ENCODE data around the gene LDLRAD1.

Gene LDLRAD1

GRCh38 chr1:54003249-54003646, 14.7 kb downstream of the LDLRAD1 start:
- no peaks in the 10 kb centered on the region for H4K20me1 ChIP-seq (ENCODE audit: insufficient read depth, low read length)
- H3K9me3 ChIP-seq (ENCODE audit: insufficient read depth, low read length, severe bottlenecking) = no peaks in the 10 kb centered on the region
- no peaks in the 10 kb centered on the region for H3K79me2 ChIP-seq (ENCODE audit: insufficient read depth, low read length)
- H3K9ac ChIP-seq (ENCODE audit: low read depth, low read length) = no peak overlapping the region
- H2AFZ ChIP-seq (ENCODE audit: low read depth, low read length) = no peak overlapping the region
- H3K27ac ChIP-seq (ENCODE audit: low read length) = no peak overlapping the region
- H3K27me3 ChIP-seq (ENCODE audit: insufficient read depth, low read length, poor library complexity) = no peaks in the 10 kb centered on the region
- H3K4me2 ChIP-seq (ENCODE audit: insufficient read depth, low read length) = no peak overlapping the region
- ATAC-seq (ENCODE audit: insufficient read depth, low read depth) = no peak
- H3K4me3 ChIP-seq (ENCODE audit: low read depth in 1 of 2, low read length in 2 of 2) = no peak overlapping the region
- DNase-seq = peak; percentile 6
- H3K36me3 ChIP-seq (ENCODE audit: insufficient read depth, low read length) = no peaks in the 10 kb centered on the region
- TF ChIP-seq, protein P1, sequence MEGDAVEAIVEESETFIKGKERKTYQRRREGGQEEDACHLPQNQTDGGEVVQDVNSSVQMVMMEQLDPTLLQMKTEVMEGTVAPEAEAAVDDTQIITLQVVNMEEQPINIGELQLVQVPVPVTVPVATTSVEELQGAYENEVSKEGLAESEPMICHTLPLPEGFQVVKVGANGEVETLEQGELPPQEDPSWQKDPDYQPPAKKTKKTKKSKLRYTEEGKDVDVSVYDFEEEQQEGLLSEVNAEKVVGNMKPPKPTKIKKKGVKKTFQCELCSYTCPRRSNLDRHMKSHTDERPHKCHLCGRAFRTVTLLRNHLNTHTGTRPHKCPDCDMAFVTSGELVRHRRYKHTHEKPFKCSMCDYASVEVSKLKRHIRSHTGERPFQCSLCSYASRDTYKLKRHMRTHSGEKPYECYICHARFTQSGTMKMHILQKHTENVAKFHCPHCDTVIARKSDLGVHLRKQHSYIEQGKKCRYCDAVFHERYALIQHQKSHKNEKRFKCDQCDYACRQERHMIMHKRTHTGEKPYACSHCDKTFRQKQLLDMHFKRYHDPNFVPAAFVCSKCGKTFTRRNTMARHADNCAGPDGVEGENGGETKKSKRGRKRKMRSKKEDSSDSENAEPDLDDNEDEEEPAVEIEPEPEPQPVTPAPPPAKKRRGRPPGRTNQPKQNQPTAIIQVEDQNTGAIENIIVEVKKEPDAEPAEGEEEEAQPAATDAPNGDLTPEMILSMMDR (IDR thresholded peaks at IDR 0.05; ENCODE audit: borderline replicate concordance, extremely low read depth, low read length, poor library complexity, severe bottlenecking) = no peak
- TF ChIP-seq EZH2 (IDR thresholded peaks at IDR 0.05; ENCODE audit: borderline replicate concordance, low read depth, low read length, severe bottlenecking) = no peak
- no peaks in the 10 kb centered on the region for H3K4me1 ChIP-seq (ENCODE audit: insufficient read depth, low read length)

GRCh38 chr1:54002544-54003248, 15.3 kb downstream of the LDLRAD1 start:
- Histone ChIP-seq H3K79me2 (ENCODE audit: insufficient read depth, low read length) (no peaks in the 10 kb centered on the region), H3K9me3 (ENCODE audit: insufficient read depth, low read length, severe bottlenecking) (no peaks in the 10 kb centered on the region), H4K20me1 (ENCODE audit: insufficient read depth, low read length) (no peaks in the 10 kb centered on the region), H3K4me2 (ENCODE audit: insufficient read depth, low read length) (no peak overlapping the region), H3K27ac (ENCODE audit: low read length) (no peak overlapping the region), H3K4me3 (ENCODE audit: low read depth in 1 of 2, low read length in 2 of 2) (no peak overlapping the region), H2AFZ (ENCODE audit: low read depth, low read length) (no peak overlapping the region), H3K4me1 (ENCODE audit: insufficient read depth, low read length) (no peaks in the 10 kb centered on the region), H3K36me3 (ENCODE audit: insufficient read depth, low read length) (no peaks in the 10 kb centered on the region), H3K27me3 (ENCODE audit: insufficient read depth, low read length, poor library complexity) (no peaks in the 10 kb centered on the region), H3K9ac (ENCODE audit: low read depth, low read length) (no peak overlapping the region)
- no peak for TF ChIP-seq EZH2 (IDR thresholded peaks at IDR 0.05; ENCODE audit: borderline replicate concordance, low read depth, low read length, severe bottlenecking)
- TF ChIP-seq, protein P1 (IDR thresholded peaks at IDR 0.05; ENCODE audit: borderline replicate concordance, extremely low read depth, low read length, poor library complexity, severe bottlenecking) = no peak
- ATAC-seq (ENCODE audit: insufficient read depth, low read depth) (no peak), DNase-seq (no peak)

GRCh38 chr1:54001591-54001990, 16.4 kb downstream of the LDLRAD1 start:
- Histone ChIP-seq H3K4me1 (ENCODE audit: insufficient read depth, low read length) (no peaks in the 10 kb centered on the region), H3K9ac (ENCODE audit: low read depth, low read length) (no peak overlapping the region), H3K36me3 (ENCODE audit: insufficient read depth, low read length) (no peaks in the 10 kb centered on the region), H4K20me1 (ENCODE audit: insufficient read depth, low read length) (no peaks in the 10 kb centered on the region), H3K79me2 (ENCODE audit: insufficient read depth, low read length) (no peaks in the 10 kb centered on the region), H2AFZ (ENCODE audit: low read depth, low read length) (no peak overlapping the region), H3K27ac (ENCODE audit: low read length) (no peak overlapping the region), H3K9me3 (ENCODE audit: insufficient read depth, low read length, severe bottlenecking) (no peaks in the 10 kb centered on the region), H3K4me2 (ENCODE audit: insufficient read depth, low read length) (no peak overlapping the region), H3K27me3 (ENCODE audit: insufficient read depth, low read length, poor library complexity) (no peaks in the 10 kb centered on the region), H3K4me3 (ENCODE audit: low read depth in 1 of 2, low read length in 2 of 2) (no peak overlapping the region)
- DNase-seq (no peak), ATAC-seq (ENCODE audit: insufficient read depth, low read depth) (no peak)
- no peak for TF ChIP-seq EZH2 (IDR thresholded peaks at IDR 0.05; ENCODE audit: borderline replicate concordance, low read depth, low read length, severe bottlenecking)
- TF ChIP-seq, protein P1 (IDR thresholded peaks at IDR 0.05; ENCODE audit: borderline replicate concordance, extremely low read depth, low read length, poor library complexity, severe bottlenecking) = no peak

All from DND-41 (cell line).